GM19239 (cell line): ENCODE data around the gene GNA12.
"Not testable (repeated sequence)": the region's sequence is repeated elsewhere in the genome, so short reads cannot be mapped to it uniquely, and the experiment has no call there.

Source experiments
- DNase-seq: peaks from one replicate; pipeline ENCODE4 v3.0.0; 2011; ENCODE audit warnings: low spot score; ENCODE audit not compliant: insufficient read length
- FAIRE-seq: peaks from 2 replicates; lab custom pipeline; 2011; peaks lifted over from hg19 to GRCh38; lab: Jason Lieb, UNC

GNA12 gene

DNA sequence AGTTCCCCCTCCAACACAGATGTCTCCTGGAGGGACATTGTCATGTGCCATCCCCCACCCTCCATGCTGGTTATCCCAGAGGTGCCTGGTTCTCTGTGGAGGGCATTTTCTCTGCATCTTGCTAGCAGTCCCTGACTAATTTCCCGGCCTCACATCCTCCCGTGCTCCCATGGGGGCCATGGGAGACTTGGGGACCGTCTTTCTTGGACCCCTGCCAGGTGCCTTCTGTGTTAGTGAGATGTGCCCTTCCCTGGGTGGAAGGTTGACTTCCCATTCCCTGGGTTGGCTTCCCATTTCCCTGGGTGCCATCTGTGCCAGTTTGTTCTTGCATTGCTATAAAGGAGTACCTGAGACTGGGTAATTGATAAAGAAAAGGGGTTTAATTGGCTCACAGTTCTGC is 22.5 kb upstream of the GNA12 start:
- no peak for FAIRE-seq

DNA sequence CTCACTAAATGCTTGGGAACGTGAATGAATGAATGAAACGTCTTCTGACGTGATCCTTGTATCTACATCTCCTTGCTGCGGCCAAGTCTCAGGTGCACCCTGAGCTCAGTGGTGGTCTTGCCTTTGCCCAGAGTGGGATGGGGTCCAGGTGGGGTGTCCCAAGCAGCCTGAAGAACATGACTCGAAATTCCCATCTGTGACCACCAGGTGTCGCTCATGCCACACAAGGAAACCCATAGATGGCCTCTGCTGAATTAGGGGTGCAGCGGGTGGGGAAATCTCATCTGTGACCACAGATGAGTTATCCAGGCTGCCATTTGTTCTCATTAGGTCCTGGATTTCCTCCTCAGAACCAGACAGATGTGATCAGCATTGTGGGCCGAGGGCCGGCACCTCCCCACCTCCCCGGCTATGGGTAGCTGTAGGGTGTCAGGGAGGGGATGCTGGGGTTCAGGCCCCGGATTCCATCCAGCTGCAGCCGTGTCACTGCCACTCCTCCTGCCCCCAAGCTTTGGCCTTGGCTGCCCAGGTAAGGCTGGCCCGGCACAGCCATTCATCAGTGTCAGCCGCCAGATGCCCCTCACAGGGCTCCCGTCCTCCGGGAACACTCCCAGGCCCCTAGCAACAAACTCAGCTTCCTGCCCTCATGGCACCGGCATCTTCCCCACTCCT is 21.0 kb upstream of the GNA12 start:
- DNase-seq (peak; percentile 65), FAIRE-seq (peak; percentile 94)

More for the DNA sequence above, 22.5 kb upstream of the GNA12 start:
- no peak for DNase-seq

DNA sequence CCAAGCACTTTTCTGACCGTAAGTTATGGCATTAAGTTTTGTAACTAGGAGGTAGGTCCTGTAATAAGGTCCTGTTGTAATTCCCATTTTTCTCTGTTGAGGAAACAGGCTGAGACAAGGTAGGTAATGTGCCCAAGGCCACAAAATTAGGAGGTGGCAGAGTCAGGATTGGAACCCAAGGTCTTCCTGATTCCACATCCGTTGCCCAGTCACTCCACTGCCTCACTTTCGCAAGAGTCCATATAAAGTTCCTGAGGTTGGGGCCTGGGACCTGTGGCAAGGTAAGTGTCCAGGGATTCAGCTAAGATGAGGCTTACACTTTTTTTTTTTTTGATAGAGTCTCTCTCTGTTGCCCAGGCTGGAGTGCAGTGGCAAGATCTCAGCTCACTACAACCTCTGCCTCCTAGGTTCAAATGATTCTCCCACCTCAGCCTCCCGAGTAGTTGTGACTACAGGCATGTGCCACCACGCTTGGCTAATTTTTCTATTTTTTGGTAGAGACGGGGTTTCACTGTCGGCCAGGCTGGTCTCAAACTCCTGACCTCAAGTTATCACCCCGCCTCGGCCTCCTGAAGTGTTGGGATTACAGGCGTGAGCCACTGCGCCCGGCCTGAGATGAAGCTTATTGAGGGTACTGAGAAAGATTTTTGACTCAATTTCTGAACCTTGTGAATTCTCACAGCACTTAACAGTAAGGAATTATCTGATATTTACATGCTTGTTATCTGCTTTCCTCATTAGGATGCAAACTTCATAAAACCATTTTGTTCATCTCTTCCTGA is 20.3 kb upstream of the GNA12 start:
- no peak for DNase-seq
- FAIRE-seq: no peak

DNA sequence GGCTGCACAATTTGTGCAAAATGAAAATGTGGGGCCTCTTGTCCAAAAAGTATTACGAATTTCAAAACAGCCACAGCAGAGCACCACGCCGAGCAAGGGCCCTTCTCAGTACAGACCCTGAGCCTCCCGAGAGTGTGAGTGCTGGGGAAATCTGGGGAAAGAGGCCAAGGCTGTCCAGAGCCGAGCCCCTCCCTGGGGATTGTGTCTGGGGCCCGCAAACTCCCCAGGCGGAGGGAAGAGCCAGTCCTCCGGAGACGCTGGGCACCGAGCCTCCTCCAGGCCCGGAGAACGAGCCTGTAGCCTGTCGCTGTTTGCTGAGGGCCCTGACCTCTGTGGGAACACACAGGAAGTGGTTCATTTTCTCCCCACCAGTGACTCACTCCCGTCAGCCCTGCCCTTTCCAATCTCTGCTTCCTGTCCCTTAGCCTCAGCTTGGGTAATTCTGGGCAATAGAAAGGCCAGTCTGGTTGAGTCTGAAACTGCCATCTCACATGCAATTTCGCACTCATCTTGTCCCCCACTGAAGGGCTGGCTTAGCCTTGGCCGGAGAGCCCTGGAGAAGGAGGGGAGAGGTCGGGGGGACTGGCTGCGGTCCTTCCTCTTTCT is 19.5 kb upstream of the GNA12 start:
- DNase-seq: peak; percentile 74
- FAIRE-seq: peak; percentile 99

DNA sequence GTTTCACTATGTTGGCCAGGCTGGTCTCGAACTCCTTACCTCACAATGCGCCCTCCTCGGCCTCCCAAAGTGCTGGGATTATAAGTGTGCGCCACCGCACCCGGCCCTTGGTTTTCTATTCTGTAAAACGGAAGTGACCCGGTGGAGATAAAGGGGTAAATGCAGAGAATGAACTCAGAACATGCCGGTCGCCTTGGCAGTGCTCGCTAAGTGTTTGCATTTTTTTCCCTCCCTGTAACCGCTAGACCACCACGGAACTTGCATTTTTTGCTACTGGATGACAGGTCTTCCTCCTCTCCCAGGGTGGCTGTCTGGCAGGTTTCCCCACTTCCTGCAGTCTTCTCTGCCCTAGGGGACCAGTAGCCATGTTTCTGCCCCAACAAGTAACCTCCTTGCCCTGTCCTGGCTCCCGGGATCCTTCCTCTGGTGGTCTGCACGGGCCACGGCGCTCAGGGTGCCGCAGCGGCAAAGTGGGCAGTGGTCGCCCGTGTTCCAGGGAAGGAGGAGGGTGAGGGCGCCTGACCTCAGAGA is 18.8 kb upstream of the GNA12 start:
- no peak for DNase-seq
- FAIRE-seq: peak; percentile 47

DNA sequence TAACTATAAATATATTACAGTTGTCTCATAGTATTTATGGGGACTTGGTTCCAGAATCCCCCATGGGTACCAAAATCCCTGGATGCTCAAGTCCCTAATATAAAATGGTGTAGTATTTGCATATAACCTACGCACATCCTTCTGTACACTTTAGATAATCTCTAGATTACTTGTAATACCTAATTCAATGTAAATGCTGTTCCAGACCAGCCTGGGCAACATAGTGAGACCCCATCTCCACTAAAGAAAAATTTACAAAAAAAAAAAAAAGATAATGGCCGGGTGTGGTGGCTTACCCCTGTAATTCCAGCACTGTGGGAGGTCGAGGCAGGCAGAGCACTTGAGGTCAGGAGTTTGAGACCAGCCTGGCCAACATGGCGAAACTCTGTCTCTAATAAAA is 17.4 kb upstream of the GNA12 start:
- FAIRE-seq (no peak), DNase-seq (no peak)

DNA sequence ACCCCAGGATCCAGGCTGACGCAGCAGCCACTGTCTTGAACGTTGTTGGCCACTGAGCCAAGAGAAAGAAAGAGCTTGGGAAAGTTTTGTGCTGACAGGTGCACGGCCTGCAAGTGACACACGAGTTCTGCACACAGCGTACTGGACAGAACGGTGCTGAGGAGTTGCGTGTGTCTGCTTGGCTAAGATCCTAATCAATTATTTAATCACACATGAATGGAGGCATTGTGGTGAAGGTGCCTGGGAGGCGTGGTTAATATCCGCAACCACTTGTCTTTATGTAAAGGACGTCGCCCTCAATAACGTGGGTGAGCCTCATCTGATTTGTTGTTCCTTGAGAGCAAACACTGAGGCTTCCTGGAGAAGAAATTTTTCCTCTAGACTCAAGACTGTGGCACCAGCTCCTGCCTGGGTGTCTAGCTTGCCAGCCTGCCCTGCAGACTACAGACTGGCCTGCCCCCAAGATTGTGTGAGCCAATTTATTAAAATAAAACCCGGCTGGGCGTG is 16.6 kb upstream of the GNA12 start:
- FAIRE-seq (no peak), DNase-seq (no peak)

DNA sequence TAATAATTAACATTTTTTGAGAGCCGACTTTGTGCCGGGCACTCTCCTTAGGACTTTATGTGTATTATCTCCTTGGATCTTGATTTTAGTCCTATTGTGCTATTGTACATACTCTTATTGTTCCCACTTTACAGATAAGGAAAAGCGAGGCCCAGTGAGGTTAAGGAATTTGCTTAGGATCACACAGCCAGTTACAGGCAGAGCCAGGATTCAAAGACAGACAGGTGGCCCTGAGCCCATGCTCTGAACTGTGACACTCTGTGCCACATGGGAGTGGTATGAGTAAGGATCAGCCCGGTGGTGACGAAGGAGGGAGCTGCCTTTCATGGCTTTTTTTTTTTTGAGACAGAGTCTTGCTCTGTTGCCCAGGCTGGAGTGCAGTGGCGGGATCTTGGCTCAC is 15.8 kb upstream of the GNA12 start:
- no peak for FAIRE-seq
- DNase-seq: no peak

DNA sequence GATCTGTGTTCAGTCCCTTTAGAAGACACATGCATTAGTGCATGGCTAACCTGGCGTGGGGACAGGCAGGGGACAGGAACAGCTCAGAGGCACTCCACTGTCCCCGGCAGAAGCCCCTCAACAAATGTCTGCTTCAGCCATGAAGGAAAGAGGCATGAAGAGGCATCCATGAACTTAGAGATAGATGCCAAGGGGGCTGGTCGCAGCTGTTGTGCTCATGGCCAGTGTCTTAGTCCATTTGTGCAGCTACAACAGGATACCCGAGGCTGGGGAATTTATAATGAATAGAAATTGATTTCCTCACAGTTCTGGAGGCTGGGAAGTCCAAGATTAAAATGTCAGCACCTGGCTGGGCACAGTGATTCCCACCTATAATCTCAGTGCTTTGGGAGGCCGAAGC is 14.5 kb upstream of the GNA12 start:
- no peak for FAIRE-seq

DNA sequence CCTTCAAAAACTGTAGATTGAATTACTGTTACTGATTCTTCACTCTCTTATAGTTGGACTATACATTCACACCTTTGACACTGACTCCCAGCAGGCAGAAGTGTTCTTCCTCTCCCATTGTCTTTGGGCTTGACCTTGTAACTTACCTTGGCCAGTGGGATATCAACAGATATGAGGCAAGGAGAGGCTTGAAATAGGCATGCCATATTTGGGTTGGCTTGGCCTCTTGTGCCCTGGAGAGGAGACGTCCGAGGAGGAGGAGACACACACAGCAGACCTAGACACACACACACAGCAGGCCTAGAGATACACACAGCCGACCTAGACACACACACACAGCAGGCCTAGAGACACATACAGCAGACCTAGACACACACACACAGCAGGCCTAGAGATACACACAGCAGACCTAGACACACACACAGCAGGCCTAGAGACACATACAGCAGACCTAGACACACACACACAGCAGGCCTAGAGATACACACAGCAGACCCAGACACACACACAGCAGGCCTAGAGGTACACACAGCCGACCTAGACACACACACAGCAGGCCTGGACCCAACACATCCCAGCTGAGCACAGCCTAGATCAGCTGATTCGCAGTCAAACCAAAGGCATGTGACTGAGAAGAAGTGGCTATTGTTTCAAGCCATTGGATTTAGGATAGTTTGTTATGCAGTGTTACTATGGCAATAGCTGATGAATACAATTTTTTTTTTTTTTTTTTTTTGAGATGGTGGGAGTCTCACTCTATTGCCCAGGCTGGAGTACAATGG is 12.5 kb upstream of the GNA12 start:
- no peak for FAIRE-seq
- no peak for DNase-seq

More for the DNA sequence above, 14.5 kb upstream of the GNA12 start:
- DNase-seq: no peak

DNA sequence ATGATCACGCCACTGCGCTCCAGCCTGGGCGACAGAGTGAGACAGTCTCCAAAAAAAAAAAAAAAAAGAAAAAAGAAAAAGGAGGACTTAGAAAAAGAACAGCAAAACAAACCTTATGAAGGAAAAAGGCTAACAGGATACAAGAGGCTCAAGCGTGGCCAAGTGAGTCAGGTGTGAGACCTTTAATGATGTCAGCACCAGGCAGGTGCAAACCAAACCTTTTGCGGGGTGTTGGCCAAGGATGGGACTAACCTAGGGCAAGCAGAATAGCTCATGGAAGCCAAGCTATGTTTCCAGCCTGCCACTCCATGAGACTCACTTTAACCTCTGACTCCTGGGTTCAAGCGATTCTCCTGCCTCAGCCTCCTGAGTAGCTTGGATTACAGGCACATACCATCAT is 11.3 kb upstream of the GNA12 start:
- no peak for DNase-seq
- no peak for FAIRE-seq

DNA sequence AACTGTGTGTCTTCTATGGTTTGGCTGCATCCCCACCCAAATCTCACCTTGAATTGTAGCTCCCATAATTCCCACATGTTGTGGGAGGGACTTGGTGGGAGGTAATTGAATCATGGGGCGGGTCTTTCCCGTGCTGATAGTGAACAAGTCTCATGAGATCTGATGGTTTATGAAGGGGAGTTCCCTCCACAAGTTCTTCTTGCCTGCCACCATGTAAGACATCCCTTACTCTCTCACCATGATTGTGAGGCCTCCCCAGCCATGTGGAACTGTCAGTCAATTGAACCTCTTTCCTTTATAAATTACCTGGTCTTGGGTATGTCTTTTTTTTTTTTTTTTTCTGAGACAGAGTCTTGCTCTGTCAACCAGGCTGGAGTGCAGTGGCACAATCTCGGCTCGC is 9.4 kb upstream of the GNA12 start:
- FAIRE-seq, DNase-seq: not testable (repeated sequence)

DNA sequence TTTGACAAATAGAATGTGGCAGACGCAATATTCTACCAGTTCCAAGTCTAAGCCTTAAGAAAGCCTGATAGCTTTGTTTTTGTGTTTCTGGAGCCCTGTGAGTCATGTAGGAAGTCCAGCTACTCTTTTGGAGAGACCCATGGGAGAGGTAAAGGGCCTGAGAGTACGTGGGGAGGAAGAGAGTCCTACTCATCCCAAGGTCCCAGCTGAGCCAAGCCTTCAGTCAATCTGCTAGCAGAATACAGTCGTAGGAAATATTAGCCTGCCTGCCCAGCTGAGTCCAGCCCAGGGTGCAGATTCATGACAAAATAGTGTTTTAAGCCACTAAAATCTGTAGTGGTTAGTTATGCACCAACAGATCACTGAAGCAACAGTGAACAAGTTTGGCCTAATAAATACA is 9.0 kb upstream of the GNA12 start:
- FAIRE-seq: no peak
- DNase-seq: no peak

DNA sequence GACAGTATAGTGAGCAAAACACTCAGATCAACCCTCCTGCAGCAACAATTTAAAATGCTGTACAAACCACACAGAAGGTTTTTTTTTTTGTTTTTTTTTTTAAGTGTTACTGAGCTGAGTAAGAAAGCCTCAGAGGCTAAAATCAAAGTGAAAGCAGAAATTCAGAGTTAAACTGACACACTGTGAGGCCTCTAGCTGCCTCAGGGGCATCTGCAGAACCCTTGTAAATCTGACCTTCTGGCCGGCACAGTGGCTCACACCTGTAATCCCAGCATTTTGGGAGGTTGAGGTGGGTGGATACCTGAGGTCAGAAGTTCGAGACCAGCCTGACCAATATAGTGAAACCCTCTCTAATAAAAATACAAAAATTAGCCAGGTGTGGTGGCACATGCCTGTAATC is 7.4 kb upstream of the GNA12 start:
- DNase-seq (no peak), FAIRE-seq (no peak)

DNA sequence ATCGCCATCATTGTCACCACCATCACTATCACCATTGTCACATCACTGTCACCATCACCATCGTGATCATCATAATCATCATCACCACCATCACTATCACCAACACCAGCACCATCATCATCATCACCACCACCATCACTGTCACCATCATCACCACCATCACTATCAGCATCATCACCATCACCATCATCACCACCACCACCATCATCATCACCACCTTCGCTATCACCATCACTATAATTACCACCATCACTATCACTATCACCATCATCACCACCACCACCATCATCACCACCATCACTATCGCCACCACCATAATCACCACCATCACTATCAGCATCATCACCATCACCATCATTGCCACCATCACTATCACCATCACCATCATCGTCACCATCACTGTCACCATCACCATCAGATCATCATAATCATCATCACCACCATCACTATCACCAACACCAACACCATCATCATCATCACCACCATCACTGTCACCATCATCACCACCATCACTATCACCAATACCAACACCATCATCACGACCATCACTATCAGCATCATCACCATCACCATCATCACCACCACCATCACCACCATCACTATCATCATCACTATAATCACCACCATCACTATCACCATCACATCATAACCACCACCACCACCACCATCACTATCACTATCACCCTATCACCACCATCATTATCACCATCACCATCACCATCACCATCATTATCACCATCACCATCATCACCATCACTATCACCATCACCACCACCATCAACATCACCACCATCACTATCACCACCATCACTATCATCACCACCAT is 6.0 kb upstream of the GNA12 start:
- FAIRE-seq (no peak), DNase-seq (no peak)

DNA sequence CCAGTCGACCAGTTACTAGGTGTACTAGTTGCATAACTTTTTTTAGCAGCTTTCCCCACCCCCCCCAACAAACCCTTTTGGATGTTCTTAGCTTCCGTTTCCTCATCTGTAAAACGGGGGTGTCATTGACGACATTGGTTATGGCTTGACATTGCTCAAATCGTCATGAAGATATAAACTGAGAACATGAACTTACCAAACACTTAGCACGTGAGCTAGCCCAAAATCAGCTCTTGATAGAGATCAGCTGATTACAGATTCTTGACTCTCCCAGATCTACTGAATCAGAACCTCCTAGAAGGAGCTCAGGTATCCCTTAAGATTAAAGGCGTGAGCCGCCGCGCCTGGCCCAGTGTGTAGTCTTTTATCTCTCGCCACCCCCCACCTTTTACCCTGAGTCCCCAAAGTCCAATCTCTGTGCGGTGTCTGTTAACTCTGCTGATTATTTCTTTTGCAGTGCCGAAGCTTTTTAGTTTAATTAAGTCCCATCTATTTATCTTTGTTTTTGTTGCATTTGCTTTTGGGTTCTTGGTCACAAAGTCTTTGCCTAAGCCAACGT is 1.0 kb upstream of the GNA12 start:
- FAIRE-seq (no peak), DNase-seq (no peak)

DNA sequence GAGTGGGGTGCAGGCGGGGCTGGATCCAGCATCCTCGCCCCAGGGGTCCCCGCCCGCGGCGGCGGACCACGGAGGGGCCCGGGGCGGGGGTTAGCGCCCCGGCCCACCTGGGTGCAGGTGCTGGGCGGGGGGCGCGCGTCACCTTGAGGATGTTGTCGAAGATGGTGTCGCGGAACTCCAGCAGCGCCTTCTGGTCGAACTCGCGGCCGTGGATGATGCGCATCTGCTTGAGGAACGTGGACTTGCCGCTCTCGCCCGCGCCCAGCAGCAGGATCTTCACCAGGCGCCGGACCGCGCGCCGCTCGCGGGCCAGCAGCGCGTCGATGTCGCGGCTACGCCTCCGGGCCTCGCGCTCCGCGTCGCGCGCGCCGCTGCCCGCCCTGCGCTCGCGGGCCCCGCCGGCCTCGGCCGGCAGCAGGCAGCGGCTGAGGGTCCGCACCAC is 376 bp downstream of the GNA12 start:
- no peak for DNase-seq
- FAIRE-seq: no peak

DNA sequence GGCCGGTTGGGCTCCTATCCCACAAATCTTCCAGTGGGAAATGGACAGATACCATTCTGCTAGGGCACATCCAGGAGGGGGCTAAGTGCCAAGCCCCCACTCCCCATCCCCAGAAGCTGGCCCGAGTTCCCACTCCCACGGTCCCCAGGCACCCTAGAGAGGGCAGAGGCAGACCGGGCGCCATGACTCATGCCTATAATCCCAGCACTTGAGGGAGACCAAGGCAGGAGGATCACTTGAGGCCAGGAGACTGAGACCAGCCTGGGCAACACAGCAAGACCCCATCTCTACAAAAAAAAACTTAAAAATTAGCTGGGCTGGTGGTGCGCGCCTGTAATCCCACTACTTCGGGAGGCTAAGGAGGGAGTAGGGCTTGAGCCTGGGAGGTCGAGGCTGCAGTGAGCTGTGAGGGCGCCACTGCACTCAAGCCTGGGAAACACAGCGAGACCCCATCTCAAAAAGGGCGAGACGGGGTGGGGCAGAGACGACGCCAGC is 870 bp downstream of the GNA12 start:
- FAIRE-seq: no peak
- DNase-seq: no peak

DNA sequence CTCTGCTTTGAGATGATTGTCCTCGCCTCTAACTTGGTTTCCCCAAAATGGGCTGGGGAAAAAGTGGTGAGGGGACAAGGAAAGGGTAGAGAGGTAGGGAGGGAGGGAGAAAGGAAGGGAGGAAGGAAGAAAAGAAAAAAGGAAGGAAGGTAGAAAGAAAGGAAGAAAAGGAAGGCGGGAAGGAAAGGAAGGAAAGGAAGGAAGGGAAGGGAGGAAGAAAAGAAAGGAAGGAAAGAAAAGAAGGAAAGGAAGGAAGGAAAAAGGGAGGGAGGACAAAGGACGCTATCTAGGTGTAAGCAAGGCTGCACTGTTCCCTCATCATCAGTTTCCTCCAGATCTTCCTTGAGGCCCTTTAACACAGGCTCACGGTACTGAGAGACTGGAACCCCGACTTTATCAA is 2.2 kb downstream of the GNA12 start:
- DNase-seq: no peak
- no peak for FAIRE-seq
